K562 (cell line): ENCODE measurements around the gene NFATC4.

Experiments
- BRCA1 ChIP-seq, 2 experiments: fragments of 450-650 bp in 1 of 2; sonication (generic) in 1 of 2; formaldehyde crosslinking in 1 of 2; IDR thresholded peaks; 2 replicates each; pipeline versions ENCODE4 v1.5.0 to v1.6.1; 2017 to 2020; ENCODE audit warnings: mild to moderate bottlenecking in 1 of 2, missing genetic modification reagents in 1 of 2
- CTCF ChIP-seq, 3 experiments: IDR thresholded peaks in 2 of 3; conservative IDR thresholded peaks in 1 of 3; 2 replicates each; pipeline ENCODE4 v1.5.1; 2011 to 2012; ENCODE audit warnings: low read length in 3 of 3, mild to moderate bottlenecking in 3 of 3, control low read depth in 2 of 3, improper control_type of control experiment in 1 of 3, inconsistent platforms in 1 of 3, low read depth in 1 of 3, mixed read lengths in 1 of 3, moderate library complexity in 1 of 3; ENCODE audit not compliant: insufficient read depth in 2 of 3
- PHB2 ChIP-seq: fragments of 450-650 bp; IDR thresholded peaks from 2 replicates; pipeline ENCODE4 v1.6.1; 2017; ENCODE audit warnings: low read depth
- POLR2A ChIP-seq: fragments of 450-650 bp; conservative IDR thresholded peaks from 2 replicates; pipeline ENCODE4 v1.6.1; 2016
- POLR2AphosphoS5 ChIP-seq: IDR thresholded peaks from 2 replicates; pipeline ENCODE4 v1.6.1; 2011; ENCODE audit warnings: mild to moderate bottlenecking, low read depth, low read length, moderate library complexity; ENCODE audit not compliant: control insufficient read depth, insufficient read depth
- SNAPC5 ChIP-seq: fragments of 250-450 bp; sonication (Bioruptor Pico); IDR thresholded peaks from 2 replicates; pipeline ENCODE4 v1.8.0; 2021; ENCODE audit warnings: moderate library complexity, mild to moderate bottlenecking, inconsistent platforms

- TF ChIP-seq BRCA1 (IDR thresholded peaks at IDR 0.05) (no peak), BRCA1 (CRISPR knock-in tag; IDR thresholded peaks at IDR 0.05) (no peak), POLR2A (no peak), SNAPC5 (CRISPR knock-in tag) (no peak), CTCF (IDR thresholded peaks at IDR 0.05 in 2 of 3, conservative IDR thresholded peaks at IDR 0.05 in 1 of 3; ENCODE audit: insufficient read depth in 2 of 3, low read depth in 1 of 3, low read length in 3 of 3) (no peak), PHB2 (no peak), POLR2AphosphoS5 (no peak)
These were observed 29.1 kb upstream of the NFATC4 start for GRCh38 chr14:24338843-24339242.
